ENCODE measurements around the gene SEPTIN11.
"Not testable (repeated sequence)": the region's sequence is repeated elsewhere in the genome, so short reads cannot be mapped to it uniquely, and the experiment has no call there.

SEPTIN11 gene

GRCh38 chr4:76951672-76952010 lies 2.1 kb downstream of the SEPTIN11 start:
- DNase-seq (ENCODE audit: insufficient read length, low spot score): no peak
- FAIRE-seq: no peak

- FAIRE-seq (no peak), DNase-seq (ENCODE audit: insufficient read length, low spot score) (no peak)
Measured at GRCh38 chr4:76952071-76952470, 2.5 kb downstream of the SEPTIN11 start.

- FAIRE-seq (no peak), DNase-seq (ENCODE audit: insufficient read length, low spot score) (no peak)
Measured at GRCh38 chr4:76952656-76953582, 3.4 kb downstream of the SEPTIN11 start.

- FAIRE-seq (no peak), DNase-seq (ENCODE audit: insufficient read length, low spot score) (no peak)
Measured at GRCh38 chr4:76953956-76954355, 4.4 kb downstream of the SEPTIN11 start.

GRCh38 chr4:76954489-76954888 lies 4.9 kb downstream of the SEPTIN11 start:
- DNase-seq (ENCODE audit: insufficient read length, low spot score) (no peak), FAIRE-seq (no peak)

GRCh38 chr4:76955182-76955581 lies 5.6 kb downstream of the SEPTIN11 start:
- DNase-seq (ENCODE audit: insufficient read length, low spot score): no peak
- no peak for FAIRE-seq

- no peak for FAIRE-seq
- DNase-seq (ENCODE audit: insufficient read length, low spot score): no peak
Measured at GRCh38 chr4:76957004-76957738, 7.6 kb downstream of the SEPTIN11 start.

- FAIRE-seq: peak; percentile 28
- DNase-seq (ENCODE audit: insufficient read length, low spot score): no peak
Measured at GRCh38 chr4:76958891-76959290, 9.3 kb downstream of the SEPTIN11 start.

GRCh38 chr4:76960014-76960413 lies 10.5 kb downstream of the SEPTIN11 start:
- peak; percentile 83 for FAIRE-seq

GRCh38 chr4:76962406-76963130 lies 13.0 kb downstream of the SEPTIN11 start:
- DNase-seq (ENCODE audit: insufficient read length, low spot score) (no peak), FAIRE-seq (no peak)

More at GRCh38 chr4:76960014-76960413, 10.5 kb downstream of the SEPTIN11 start:
- no peak for DNase-seq (ENCODE audit: insufficient read length, low spot score)

- DNase-seq (ENCODE audit: insufficient read length, low spot score): no peak
- FAIRE-seq: no peak
Measured at GRCh38 chr4:76963131-76963750, 13.7 kb downstream of the SEPTIN11 start.

- FAIRE-seq; DNase-seq (ENCODE audit: insufficient read length, low spot score): not testable (repeated sequence)
Measured at GRCh38 chr4:76963927-76964326, 14.4 kb downstream of the SEPTIN11 start.

GRCh38 chr4:76964769-76965168 lies 15.2 kb downstream of the SEPTIN11 start:
- DNase-seq (ENCODE audit: insufficient read length, low spot score) (no peak), FAIRE-seq (no peak)

GRCh38 chr4:76965866-76966579 lies 16.5 kb downstream of the SEPTIN11 start:
- FAIRE-seq: no peak
- no peak for DNase-seq (ENCODE audit: insufficient read length, low spot score)

- no peak for FAIRE-seq
- no peak for DNase-seq (ENCODE audit: insufficient read length, low spot score)
Measured at GRCh38 chr4:76968937-76969336, 19.4 kb downstream of the SEPTIN11 start.

GRCh38 chr4:76969495-76969894 lies 19.9 kb downstream of the SEPTIN11 start:
- no peak for FAIRE-seq
- no peak for DNase-seq (ENCODE audit: insufficient read length, low spot score)

GRCh38 chr4:76969941-76970529 lies 20.5 kb downstream of the SEPTIN11 start:
- DNase-seq (ENCODE audit: insufficient read length, low spot score) (no peak), FAIRE-seq (no peak)

GRCh38 chr4:76972306-76972705 lies 22.8 kb downstream of the SEPTIN11 start:
- DNase-seq (ENCODE audit: insufficient read length, low spot score) (no peak), FAIRE-seq (no peak)

- DNase-seq (ENCODE audit: insufficient read length, low spot score) (no peak), FAIRE-seq (no peak)
Measured at GRCh38 chr4:76974150-76974549, 24.6 kb downstream of the SEPTIN11 start.

- no peak for FAIRE-seq
- no peak for DNase-seq (ENCODE audit: insufficient read length, low spot score)
Measured at GRCh38 chr4:76977113-76977512, 27.6 kb downstream of the SEPTIN11 start.

Measured in GM19239 (cell line).